Measurements from ENCODE around the gene STAM2.
"Not testable (repeated sequence)": the region's sequence is repeated elsewhere in the genome, so short reads cannot be mapped to it uniquely, and the experiment has no call there.

GRCh38 chr2:152177667-152178066 is 2.1 kb upstream of the STAM2 start:
- TF ChIP-seq, protein P1, sequence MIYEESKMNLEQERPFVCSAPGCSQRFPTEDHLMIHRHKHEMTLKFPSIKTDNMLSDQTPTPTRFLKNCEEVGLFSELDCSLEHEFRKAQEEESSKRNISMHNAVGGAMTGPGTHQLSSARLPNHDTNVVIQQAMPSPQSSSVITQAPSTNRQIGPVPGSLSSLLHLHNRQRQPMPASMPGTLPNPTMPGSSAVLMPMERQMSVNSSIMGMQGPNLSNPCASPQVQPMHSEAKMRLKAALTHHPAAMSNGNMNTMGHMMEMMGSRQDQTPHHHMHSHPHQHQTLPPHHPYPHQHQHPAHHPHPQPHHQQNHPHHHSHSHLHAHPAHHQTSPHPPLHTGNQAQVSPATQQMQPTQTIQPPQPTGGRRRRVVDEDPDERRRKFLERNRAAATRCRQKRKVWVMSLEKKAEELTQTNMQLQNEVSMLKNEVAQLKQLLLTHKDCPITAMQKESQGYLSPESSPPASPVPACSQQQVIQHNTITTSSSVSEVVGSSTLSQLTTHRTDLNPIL (CRISPR knock-in tag; IDR thresholded peaks at IDR 0.05; ENCODE audit: low read depth), result not testable (repeated sequence)
- not testable (repeated sequence) for TF ChIP-seq ESRRG (CRISPR knock-in tag; IDR thresholded peaks at IDR 0.05); PATZ1 (CRISPR knock-in tag; IDR thresholded peaks at IDR 0.05; ENCODE audit: borderline replicate concordance)

Measured in SK-N-SH treated with all-trans-retinoic acid at 6 μM for 48 hours (cell line).